T-helper 17 cell (primary cell): ENCODE results near the gene NKAIN4. TPM values are rescaled to one million over a fixed set of nuclear protein-coding genes. Genes with fewer than 3 reads are reported as not detected.

ENCODE experiments used
- ATAC-seq: fragments of 150-1000 bp; cut with Tn5 transposase; 2 replicates; pipeline ENCODE4 v1.10.0; 2021; ENCODE audit warnings: mild to moderate bottlenecking, moderate library complexity
- DNase-seq, 3 donors: peaks; one replicate each; pipeline versions ENCODE4 v3.0.0 to v3.0.0-alpha.2; 2020 to 2021
- H3K9me3 ChIP-seq: one replicate; pipeline ENCODE4 v1.7.0; 2013; ENCODE audit warnings: low read length, mild to moderate bottlenecking; ENCODE audit not compliant: control insufficient read depth, poor library complexity, severe bottlenecking
- H3K27ac Mint-ChIP-seq: one replicate; pipeline ENCODE4 v1.8.0; 2022; ENCODE audit warnings: mild to moderate bottlenecking, moderate library complexity, mixed read lengths
- H3K27me3 Mint-ChIP-seq: one replicate; pipeline ENCODE4 v1.8.0; 2022; ENCODE audit warnings: mixed read lengths
- H3K36me3 Mint-ChIP-seq: one replicate; pipeline ENCODE4 v1.8.0; 2022; ENCODE audit warnings: low read depth, mixed read lengths
- H3K4me1 Mint-ChIP-seq: one replicate; pipeline ENCODE4 v1.8.0; 2022; ENCODE audit warnings: mild to moderate bottlenecking, mixed read lengths
- H3K4me3 Mint-ChIP-seq: one replicate; pipeline ENCODE4 v1.8.0; 2022; ENCODE audit warnings: mild to moderate bottlenecking, moderate library complexity, mixed read lengths
- total RNA-seq, 4 donors: library from RNA in 2 of 4; stranded (reverse) in 2 of 4; gene quantifications; one replicate each; pipeline ENCODE4 v1.2.3 and lab custom pipeline; 2022 to 2026

NKAIN4 gene
- total RNA-seq, 2 donors from 2014 or later = not detected

- no peak for DNase-seq
Observed at GRCh38 chr20:63264519-63264918, 10.3 kb upstream of the NKAIN4 start.

GRCh38 chr20:63264000-63264399 is 9.7 kb upstream of the NKAIN4 start:
- H3K9me3 ChIP-seq = no peaks in the 10 kb centered on the region
- no peak overlapping the region for H3K27ac Mint-ChIP-seq
- ATAC-seq (no peak), DNase-seq (no peak)
- H3K4me3 Mint-ChIP-seq = no peak overlapping the region
- H3K36me3 Mint-ChIP-seq = no peaks in the 10 kb centered on the region
- peaks cover 2% of the 10 kb centered on the region for H3K4me1 Mint-ChIP-seq
- peaks cover 50% of the 10 kb centered on the region for H3K27me3 Mint-ChIP-seq

More at GRCh38 chr20:63264519-63264918, 10.3 kb upstream of the NKAIN4 start:
- Mint-ChIP-seq H3K27ac (no peak overlapping the region), H3K36me3 (no peaks in the 10 kb centered on the region), H3K4me1 (peaks cover 2% of the 10 kb centered on the region), H3K4me3 (no peak overlapping the region), H3K27me3 (peaks cover 45% of the 10 kb centered on the region)
- H3K9me3 ChIP-seq = no peaks in the 10 kb centered on the region
- ATAC-seq = no peak

GRCh38 chr20:63262836-63263235 is 8.6 kb upstream of the NKAIN4 start:
- H3K36me3 Mint-ChIP-seq = no peaks in the 10 kb centered on the region
- no peak for DNase-seq
- peaks cover 57% of the 10 kb centered on the region for H3K27me3 Mint-ChIP-seq

GRCh38 chr20:63261795-63262528 is 7.7 kb upstream of the NKAIN4 start:
- DNase-seq (no peak), ATAC-seq (no peak)
- H3K9me3 ChIP-seq = no peaks in the 10 kb centered on the region
- no peaks in the 10 kb centered on the region for H3K36me3 Mint-ChIP-seq
- H3K4me3 Mint-ChIP-seq = no peak overlapping the region
- H3K27ac Mint-ChIP-seq = no peak overlapping the region
- peaks cover 4% of the 10 kb centered on the region for H3K4me1 Mint-ChIP-seq
- peaks cover 66% of the 10 kb centered on the region for H3K27me3 Mint-ChIP-seq

More at GRCh38 chr20:63262836-63263235, 8.6 kb upstream of the NKAIN4 start:
- ATAC-seq = no peak
- H3K27ac Mint-ChIP-seq = no peak overlapping the region
- H3K4me3 Mint-ChIP-seq = no peak overlapping the region
- H3K9me3 ChIP-seq = no peaks in the 10 kb centered on the region
- H3K4me1 Mint-ChIP-seq = peaks cover 2% of the 10 kb centered on the region

GRCh38 chr20:63261060-63261794 is 7.0 kb upstream of the NKAIN4 start:
- peaks cover 4% of the 10 kb centered on the region for H3K4me1 Mint-ChIP-seq
- H3K9me3 ChIP-seq = no peaks in the 10 kb centered on the region
- DNase-seq = no peak
- no peak for ATAC-seq
- H3K27ac Mint-ChIP-seq = no peak overlapping the region
- no peaks in the 10 kb centered on the region for H3K36me3 Mint-ChIP-seq
- no peak overlapping the region for H3K4me3 Mint-ChIP-seq
- peaks cover 73% of the 10 kb centered on the region for H3K27me3 Mint-ChIP-seq

GRCh38 chr20:63260521-63260920 is 6.3 kb upstream of the NKAIN4 start:
- Mint-ChIP-seq H3K36me3 (no peaks in the 10 kb centered on the region), H3K4me1 (peaks cover 4% of the 10 kb centered on the region), H3K27me3 (peaks cover 81% of the 10 kb centered on the region), H3K4me3 (no peak overlapping the region), H3K27ac (no peak overlapping the region)
- no peaks in the 10 kb centered on the region for H3K9me3 ChIP-seq
- no peak for DNase-seq
- ATAC-seq = no peak

- H3K9me3 ChIP-seq = no peaks in the 10 kb centered on the region
- DNase-seq (no peak), ATAC-seq (no peak)
- Mint-ChIP-seq H3K27me3 (peaks cover 87% of the 10 kb centered on the region), H3K4me3 (no peak overlapping the region), H3K27ac (no peak overlapping the region), H3K4me1 (peaks cover 4% of the 10 kb centered on the region), H3K36me3 (no peaks in the 10 kb centered on the region)
Observed at GRCh38 chr20:63259734-63260460, 5.6 kb upstream of the NKAIN4 start.

GRCh38 chr20:63258781-63259180 is 4.5 kb upstream of the NKAIN4 start:
- Mint-ChIP-seq H3K36me3 (no peaks in the 10 kb centered on the region), H3K27me3 (peaks cover 78% of the 10 kb centered on the region), H3K4me3 (no peak overlapping the region), H3K27ac (no peak overlapping the region), H3K4me1 (peaks cover 7% of the 10 kb centered on the region)
- no peaks in the 10 kb centered on the region for H3K9me3 ChIP-seq
- ATAC-seq (no peak), DNase-seq (no peak)

- Mint-ChIP-seq H3K4me3 (no peak overlapping the region), H3K27me3 (peaks cover 77% of the 10 kb centered on the region), H3K27ac (no peak overlapping the region), H3K4me1 (peaks cover 12% of the 10 kb centered on the region), H3K36me3 (peaks cover 3% of the 10 kb centered on the region)
- DNase-seq (no peak), ATAC-seq (no peak)
- no peaks in the 10 kb centered on the region for H3K9me3 ChIP-seq
Observed at GRCh38 chr20:63257629-63258028, 3.4 kb upstream of the NKAIN4 start.

GRCh38 chr20:63256954-63257353 is 2.7 kb upstream of the NKAIN4 start:
- Mint-ChIP-seq H3K27me3 (peaks cover 77% of the 10 kb centered on the region), H3K36me3 (peaks cover 4% of the 10 kb centered on the region), H3K4me3 (no peak overlapping the region), H3K4me1 (peaks cover 10% of the 10 kb centered on the region), H3K27ac (no peak overlapping the region)
- ATAC-seq = no peak
- DNase-seq = no peak
- no peaks in the 10 kb centered on the region for H3K9me3 ChIP-seq

GRCh38 chr20:63255931-63256704 is 1.9 kb upstream of the NKAIN4 start:
- DNase-seq (no peak), ATAC-seq (no peak)
- Mint-ChIP-seq H3K4me3 (no peak overlapping the region), H3K36me3 (peaks cover 4% of the 10 kb centered on the region), H3K4me1 (peaks cover 10% of the 10 kb centered on the region), H3K27ac (no peak overlapping the region), H3K27me3 (peaks cover 78% of the 10 kb centered on the region)
- no peaks in the 10 kb centered on the region for H3K9me3 ChIP-seq

- peaks cover 10% of the 10 kb centered on the region for H3K4me1 Mint-ChIP-seq
- peaks cover 4% of the 10 kb centered on the region for H3K36me3 Mint-ChIP-seq
- H3K27me3 Mint-ChIP-seq = peaks cover 74% of the 10 kb centered on the region
- H3K9me3 ChIP-seq = no peaks in the 10 kb centered on the region
- peak overlapping the region; percentile 74 for H3K4me3 Mint-ChIP-seq
- no peak for ATAC-seq
- H3K27ac Mint-ChIP-seq = no peak overlapping the region
- no peak for DNase-seq
Observed at GRCh38 chr20:63254606-63255384, 532 bp upstream of the NKAIN4 start.
